ENCODE measurements around the gene CCDC157.

Gene CCDC157

GRCh38 chr22:30356449-30357235, at the start of gene CCDC157, which contains the start of gene SF3A1:
TSS of gene CCDC157 (plus strand) at chr22:30357007. CDS start at chr22:30366001, 8,994 bp downstream.
TSS of gene SF3A1 (minus strand) at chr22:30356894. CDS start at chr22:30356792, 102 bp downstream.
- in situ Hi-C loops (cut with HindIII; ENCODE audit: low sequenced_read_pairs): no loop called here

GRCh38 chr22:30307041-30307574, 49.7 kb upstream of the CCDC157 start:
- in situ Hi-C loops (cut with HindIII; ENCODE audit: low sequenced_read_pairs): no loop called here

GRCh38 chr22:30308093-30308492, 48.7 kb upstream of the CCDC157 start:
- in situ Hi-C loops (cut with HindIII; ENCODE audit: low sequenced_read_pairs): no loop called here

- in situ Hi-C loops (cut with HindIII; ENCODE audit: low sequenced_read_pairs): no loop called here
Measured at GRCh38 chr22:30308518-30309230, 48.1 kb upstream of the CCDC157 start.

GRCh38 chr22:30309951-30310741, 46.7 kb upstream of the CCDC157 start:
- in situ Hi-C loops (cut with HindIII; ENCODE audit: low sequenced_read_pairs): no loop called here

GRCh38 chr22:30310881-30311771, 45.7 kb upstream of the CCDC157 start:
- in situ Hi-C loops (cut with HindIII; ENCODE audit: low sequenced_read_pairs): no loop called here

GRCh38 chr22:30312053-30312452, 44.8 kb upstream of the CCDC157 start:
- in situ Hi-C loops (cut with HindIII; ENCODE audit: low sequenced_read_pairs): no loop called here

GRCh38 chr22:30313527-30314363, 43.1 kb upstream of the CCDC157 start:
- in situ Hi-C loops (cut with HindIII; ENCODE audit: low sequenced_read_pairs): no loop called here

GRCh38 chr22:30314915-30315314, 41.9 kb upstream of the CCDC157 start:
- in situ Hi-C loops (cut with HindIII; ENCODE audit: low sequenced_read_pairs): no loop called here

- in situ Hi-C loops (cut with HindIII; ENCODE audit: low sequenced_read_pairs): no loop called here
Measured at GRCh38 chr22:30315962-30316576, 40.7 kb upstream of the CCDC157 start.

GRCh38 chr22:30317778-30318177, 39.0 kb upstream of the CCDC157 start:
- in situ Hi-C loops (cut with HindIII; ENCODE audit: low sequenced_read_pairs): no loop called here

GRCh38 chr22:30318799-30319419, 37.9 kb upstream of the CCDC157 start:
- in situ Hi-C loops (cut with HindIII; ENCODE audit: low sequenced_read_pairs): no loop called here

GRCh38 chr22:30320021-30320556, 36.7 kb upstream of the CCDC157 start:
- in situ Hi-C loops (cut with HindIII; ENCODE audit: low sequenced_read_pairs): no loop called here

- in situ Hi-C loops (cut with HindIII; ENCODE audit: low sequenced_read_pairs): no loop called here
Measured at GRCh38 chr22:30321461-30321860, 35.3 kb upstream of the CCDC157 start.

- in situ Hi-C loops (cut with HindIII; ENCODE audit: low sequenced_read_pairs): no loop called here
Measured at GRCh38 chr22:30323246-30323645, 33.6 kb upstream of the CCDC157 start.

GRCh38 chr22:30324014-30324730, 32.6 kb upstream of the CCDC157 start:
- in situ Hi-C loops (cut with HindIII; ENCODE audit: low sequenced_read_pairs): no loop called here

- in situ Hi-C loops (cut with HindIII; ENCODE audit: low sequenced_read_pairs): no loop called here
Measured at GRCh38 chr22:30325065-30325720, 31.6 kb upstream of the CCDC157 start.

All from DLD1 (cell line).